Measurements from ENCODE around the gene RPL36. TPM values are rescaled to one million over a fixed set of nuclear protein-coding genes. Genes with fewer than 3 reads are reported as not detected.
"Not testable (repeated sequence)": the region's sequence is repeated elsewhere in the genome, so short reads cannot be mapped to it uniquely, and the experiment has no call there.

The RPL36 gene
- total RNA-seq, 1 donor from 2014 or later = 530 TPM

GRCh38 chr19:5690955-5691821, 1.1 kb downstream of the RPL36 start:
- DNase-seq (ENCODE audit: low spot score) = peak; percentile 56

GRCh38 chr19:5691822-5692722, 2.0 kb downstream of the RPL36 start:
- DNase-seq (ENCODE audit: low spot score) = no peak

GRCh38 chr19:5692723-5693194, 2.7 kb downstream of the RPL36 start:
- no peak for DNase-seq (ENCODE audit: low spot score)

- no peak for DNase-seq (ENCODE audit: low spot score)
Observed at GRCh38 chr19:5693195-5694166, 3.4 kb downstream of the RPL36 start.

GRCh38 chr19:5694167-5694955, 4.3 kb downstream of the RPL36 start:
- DNase-seq (ENCODE audit: low spot score) = no peak

GRCh38 chr19:5694956-5695648, 5.0 kb downstream of the RPL36 start:
- no peak for DNase-seq (ENCODE audit: low spot score)

GRCh38 chr19:5695649-5696195, 5.6 kb downstream of the RPL36 start:
- no peak for DNase-seq (ENCODE audit: low spot score)

- DNase-seq (ENCODE audit: low spot score) = no peak
Observed at GRCh38 chr19:5696196-5697021, 6.3 kb downstream of the RPL36 start.

GRCh38 chr19:5697022-5697889, 7.2 kb downstream of the RPL36 start:
- no peak for DNase-seq (ENCODE audit: low spot score)

- DNase-seq (ENCODE audit: low spot score) = no peak
Observed at GRCh38 chr19:5697890-5698634, 8.0 kb downstream of the RPL36 start.

- no peak for DNase-seq (ENCODE audit: low spot score)
Observed at GRCh38 chr19:5698635-5699422, 8.7 kb downstream of the RPL36 start.

GRCh38 chr19:5700455-5701092, 10.5 kb downstream of the RPL36 start:
- DNase-seq (ENCODE audit: low spot score) = no peak

GRCh38 chr19:5702053-5702410, 11.9 kb downstream of the RPL36 start:
- not testable (repeated sequence) for DNase-seq (ENCODE audit: low spot score)

GRCh38 chr19:5703819-5704818, 14.0 kb downstream of the RPL36 start:
- no peak for DNase-seq (ENCODE audit: low spot score)

Measured in umbilical cord (tissue), 2 donors.